ENCODE results near the gene TMEM101. TPM values are rescaled to one million over a fixed set of nuclear protein-coding genes. Genes with fewer than 3 reads are reported as not detected.

Gene TMEM101
- total and polyA plus RNA-seq, 10 of the 15 experiments (the other 5 are each of a cell fraction or from before 2014, with no cell fraction given) = 18.4 to 72.5 (median 35.9) TPM

- TF ChIP-seq MAX (IDR thresholded peaks at IDR 0.05; ENCODE audit: low read depth, low read length) = no peak
These were observed 36.7 kb downstream of the TMEM101 start (continued) for GRCh38 chr17:43978078-43978477.

- Histone ChIP-seq H3K4me3 (no peak overlapping the region), H3K27ac (ENCODE audit: control insufficient read depth, insufficient read depth) (no peak overlapping the region), H4K20me1 (ENCODE audit: control insufficient read depth, insufficient read depth) (no peaks in the 10 kb centered on the region), H3K36me3 (ENCODE audit: control insufficient read depth in 2 of 2, insufficient read depth in 2 of 2, low read length in 1 of 2) (no peaks in the 10 kb centered on the region), H3K4me1 (ENCODE audit: control insufficient read depth, insufficient read depth, low read length) (no peaks in the 10 kb centered on the region), H3K4me2 (ENCODE audit: control insufficient read depth, insufficient read depth) (no peak overlapping the region), H3K79me2 (ENCODE audit: control insufficient read depth, insufficient read depth, low read length) (no peaks in the 10 kb centered on the region), H3K9ac (ENCODE audit: control insufficient read depth, insufficient read depth, low read length) (no peak overlapping the region), H3K27me3 (replicated peaks in 1 of 2; ENCODE audit: control insufficient read depth in 2 of 2, insufficient read depth in 2 of 2, low read length in 1 of 2) (peaks cover 2 to 3% of the 10 kb centered on the region in 2 experiments; a peak in 3 of 4 replicates), H3K9me3 (replicated peaks; ENCODE audit: control insufficient read depth, insufficient read depth, low read length) (no peaks in the 10 kb centered on the region), H2AFZ (ENCODE audit: control insufficient read depth, low read depth, low read length) (no peak overlapping the region)
- ATAC-seq (no peak), DNase-seq (ENCODE audit: low read depth, low spot score) (no peak), FAIRE-seq (no peak)
- POLR2A ChIA-PET = no interaction called here
- WGBS (ENCODE audit: insufficient coverage, insufficient replicate concordance, low lambda C conversion rate, missing lambda C conversion rate) = 23% methylated on average over 7 of the region's 9 CpGs
- RAD21 ChIA-PET (ENCODE audit: unreplicated experiment) = no interaction called here
- SMC1A ChIA-PET (ENCODE audit: uncharacterized antibody, unreplicated experiment) = no interaction called here
- BruUV-seq (replicated peaks) = no TSS peak
- in situ Hi-C loops (cut with MboI) (no loop called here), intact Hi-C loops (cut with micrococcal nuclease; ENCODE audit: unreplicated experiment) (no loop called here)
- CTCF ChIA-PET = no interaction called here
- TF ChIP-seq ZZZ3 (IDR thresholded peaks at IDR 0.05; ENCODE audit: control insufficient read depth, insufficient read length, low read depth) = no peak
- TF ChIP-seq PRDM15 (CRISPR knock-in tag; IDR thresholded peaks at IDR 0.05) = no peak
- TF ChIP-seq HDAC2 (IDR thresholded peaks at IDR 0.05) = no peak
- TF ChIP-seq CHD2 (IDR thresholded peaks at IDR 0.05; ENCODE audit: borderline replicate concordance, low read depth, low read length) = no peak
- no peak for TF ChIP-seq CEBPZ (IDR thresholded peaks at IDR 0.05; ENCODE audit: low read depth, low read length)
- TF ChIP-seq ZNF622 (IDR thresholded peaks at IDR 0.05) = no peak
These were observed 37.6 kb downstream of the TMEM101 start for GRCh38 chr17:43976963-43977837.
